Urothelium cell line (cell line): ENCODE measurements around the gene TAPT1.
"Not testable (repeated sequence)": the region's sequence is repeated elsewhere in the genome, so short reads cannot be mapped to it uniquely, and the experiment has no call there.

Experiments
- DNase-seq: peaks from one replicate; pipeline ENCODE4 v3.0.0; 2011; ENCODE audit warnings: low spot score, mixed read lengths
- FAIRE-seq: peaks from 2 replicates; lab custom pipeline; 2011; peaks lifted over from hg19 to GRCh38; lab: Jason Lieb, UNC

Gene TAPT1, protein sequence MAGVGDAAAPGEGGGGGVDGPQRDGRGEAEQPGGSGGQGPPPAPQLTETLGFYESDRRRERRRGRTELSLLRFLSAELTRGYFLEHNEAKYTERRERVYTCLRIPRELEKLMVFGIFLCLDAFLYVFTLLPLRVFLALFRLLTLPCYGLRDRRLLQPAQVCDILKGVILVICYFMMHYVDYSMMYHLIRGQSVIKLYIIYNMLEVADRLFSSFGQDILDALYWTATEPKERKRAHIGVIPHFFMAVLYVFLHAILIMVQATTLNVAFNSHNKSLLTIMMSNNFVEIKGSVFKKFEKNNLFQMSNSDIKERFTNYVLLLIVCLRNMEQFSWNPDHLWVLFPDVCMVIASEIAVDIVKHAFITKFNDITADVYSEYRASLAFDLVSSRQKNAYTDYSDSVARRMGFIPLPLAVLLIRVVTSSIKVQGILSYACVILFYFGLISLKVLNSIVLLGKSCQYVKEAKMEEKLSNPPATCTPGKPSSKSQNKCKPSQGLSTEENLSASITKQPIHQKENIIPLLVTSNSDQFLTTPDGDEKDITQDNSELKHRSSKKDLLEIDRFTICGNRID

GRCh38 chr4:16225863-16226815, at the start of gene TAPT1:
TAPT1 (minus strand) TSS chr4:16226471; CDS start chr4:16226457, 14 bp downstream.
- FAIRE-seq, result no peak

GRCh38 chr4:16271411-16271810, 45.1 kb upstream of the TAPT1 start:
- DNase-seq (no peak), FAIRE-seq (no peak)

More at GRCh38 chr4:16225863-16226815, at the start of gene TAPT1:
- peak; percentile 77 for DNase-seq

DNA sequence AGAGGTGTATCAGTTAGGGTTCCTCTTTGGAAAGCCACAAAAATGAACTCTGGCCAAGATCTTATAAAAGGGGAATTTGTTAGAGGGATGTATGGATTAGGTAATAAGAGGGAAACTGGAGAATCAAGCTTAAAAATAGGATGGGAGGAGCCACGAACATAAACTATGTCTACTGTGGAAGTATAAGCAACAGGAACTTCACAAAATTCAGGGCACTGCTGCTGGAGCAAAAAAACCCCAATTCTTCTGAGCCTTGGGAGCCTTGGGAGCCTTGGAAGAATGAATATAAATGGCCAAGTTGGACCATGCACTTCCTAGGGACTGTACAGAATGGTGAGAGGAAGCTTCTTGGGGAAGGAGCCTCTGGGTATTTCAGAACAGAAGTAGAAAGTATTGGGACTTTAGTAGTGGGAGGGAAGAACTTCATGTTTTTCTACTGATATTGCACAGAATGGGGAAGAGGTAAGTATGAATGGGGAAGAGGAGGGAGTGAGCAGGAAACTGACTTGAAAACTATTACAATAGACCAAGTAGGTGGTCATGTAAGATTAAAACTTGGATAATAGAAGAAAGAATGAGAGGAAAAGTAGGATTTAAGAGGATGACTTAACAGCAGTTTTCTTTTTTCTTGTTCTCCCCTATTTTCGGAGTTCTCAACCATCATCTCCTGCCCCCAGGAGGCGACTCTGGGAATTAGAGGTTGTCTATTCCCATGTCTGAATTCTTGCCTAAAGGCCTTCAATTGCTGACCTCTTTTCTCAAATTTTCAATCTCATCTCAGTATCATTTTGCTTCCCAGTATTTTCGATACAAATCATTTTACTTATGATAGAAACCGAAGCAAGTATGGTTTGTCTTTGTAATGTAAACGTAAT, 44.4 kb upstream of the TAPT1 start:
- FAIRE-seq (no peak), DNase-seq (no peak)

DNA sequence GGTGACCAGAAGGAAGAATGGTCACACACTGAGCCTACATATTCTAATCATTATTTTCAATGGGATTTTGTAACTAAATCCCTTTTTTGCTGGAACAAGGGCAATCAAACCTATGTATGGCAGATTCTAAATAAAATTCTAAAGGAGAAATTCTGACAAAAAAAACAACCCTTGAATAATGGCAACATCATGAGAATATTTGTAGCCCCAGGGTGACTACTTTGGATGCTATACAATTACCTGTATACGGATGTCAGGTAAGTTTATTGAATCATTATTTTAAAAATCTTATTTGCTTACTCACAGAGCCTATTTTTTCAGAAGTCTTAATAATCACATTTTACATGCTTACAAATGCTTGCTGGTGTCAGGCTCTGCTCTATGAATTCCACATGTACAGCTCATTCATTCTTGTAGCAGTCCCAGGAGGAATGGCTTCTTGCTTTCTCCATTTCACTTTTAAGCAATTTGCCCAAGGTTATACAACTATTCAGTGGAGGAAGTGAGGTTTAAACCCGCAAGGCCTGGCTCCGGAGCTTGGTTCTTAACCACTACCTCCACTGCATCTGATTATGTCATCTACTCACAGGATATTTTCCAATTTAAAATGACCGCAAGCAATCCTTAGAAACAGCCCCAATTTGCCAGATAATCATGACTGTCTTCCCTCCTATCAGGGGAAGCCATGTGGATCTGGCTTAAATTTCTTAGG, 43.6 kb upstream of the TAPT1 start:
- DNase-seq, result peak; percentile 27
- FAIRE-seq, result not testable (repeated sequence)

GRCh38 chr4:16269240-16269639, 43.0 kb upstream of the TAPT1 start:
- FAIRE-seq (no peak), DNase-seq (no peak)

DNA sequence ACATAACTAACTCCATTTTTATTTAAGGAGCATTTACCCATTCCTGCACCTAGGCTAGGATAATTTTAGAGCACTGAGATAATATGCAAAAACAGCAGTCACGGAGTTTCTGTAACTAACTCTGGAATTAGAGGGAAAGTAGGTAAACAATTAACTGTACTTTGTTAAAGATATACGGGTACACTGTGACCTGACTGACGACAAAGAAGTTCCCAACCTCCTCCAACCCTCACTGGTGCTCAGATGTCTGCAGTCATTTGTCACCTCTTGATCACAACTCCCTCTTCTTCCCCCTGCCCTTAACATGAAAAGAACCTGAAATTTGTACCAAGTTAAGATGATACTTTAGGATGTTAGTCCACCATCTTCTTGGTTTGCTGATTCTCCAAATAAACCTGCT, 42.0 kb upstream of the TAPT1 start:
- no peak for DNase-seq
- no peak for FAIRE-seq

- no peak for DNase-seq
- FAIRE-seq, result no peak
Measured at GRCh38 chr4:16267639-16268038, 41.4 kb upstream of the TAPT1 start.

DNA sequence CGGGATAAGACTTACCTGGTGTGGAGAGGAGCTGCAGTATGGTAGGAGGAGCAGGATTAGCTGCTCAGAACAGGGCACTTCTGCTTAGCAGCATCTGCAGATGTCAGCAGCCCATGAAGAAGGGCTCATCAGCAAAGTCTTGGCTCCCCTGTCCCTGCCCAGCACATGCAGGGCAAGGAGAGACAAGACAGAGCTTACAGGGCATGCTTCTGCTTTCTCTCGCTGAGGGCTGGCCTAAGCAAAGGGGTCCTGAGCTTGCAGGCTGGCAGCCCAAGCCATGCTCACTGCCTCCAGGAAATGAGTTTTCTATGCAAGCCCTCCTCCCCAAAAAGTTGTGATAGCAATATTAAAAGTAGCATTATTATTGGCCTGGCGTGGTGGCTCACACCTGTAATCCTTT, 39.5 kb upstream of the TAPT1 start:
- FAIRE-seq, result no peak
- DNase-seq, result no peak

GRCh38 chr4:16264798-16265197, 38.5 kb upstream of the TAPT1 start:
- DNase-seq, result peak; percentile 17
- FAIRE-seq, result no peak

DNA sequence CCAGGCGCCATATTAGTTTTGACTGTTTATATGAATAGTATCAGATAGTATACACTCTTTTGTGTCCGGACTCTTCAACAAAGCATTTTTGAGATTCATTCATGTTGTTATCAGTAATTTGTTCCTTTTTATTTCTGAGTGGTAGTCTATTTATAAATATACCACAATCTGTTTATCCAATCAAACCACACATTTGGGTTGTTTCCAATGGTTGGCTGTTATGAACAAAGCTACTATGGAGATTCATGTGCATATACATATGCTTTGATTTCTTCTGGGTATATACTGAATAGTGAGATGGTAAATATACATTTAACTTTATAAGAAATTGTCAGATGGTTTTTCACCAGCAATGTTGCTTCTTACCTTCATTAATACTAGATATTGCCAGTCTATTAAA, 36.8 kb upstream of the TAPT1 start:
- DNase-seq, result no peak
- FAIRE-seq, result no peak

DNA sequence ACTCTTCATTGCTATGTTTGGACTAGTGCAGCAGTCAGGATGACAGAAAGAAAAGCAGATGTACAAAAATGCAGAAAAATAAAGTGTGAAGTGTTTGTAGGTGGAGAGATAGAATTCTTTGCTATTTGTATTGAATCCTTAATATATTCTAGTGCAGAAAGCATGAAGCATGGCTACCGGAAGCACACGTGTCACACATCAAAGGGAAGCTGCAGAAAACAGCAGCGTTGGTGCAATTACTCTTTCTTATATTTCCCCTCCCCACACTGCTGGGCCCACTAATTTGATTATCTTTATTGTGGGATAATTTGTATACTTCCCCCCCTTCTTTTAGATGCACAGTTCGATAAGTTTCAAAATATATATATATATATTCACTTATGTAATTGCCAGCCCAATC, 35.9 kb upstream of the TAPT1 start:
- FAIRE-seq (no peak), DNase-seq (no peak)

- DNase-seq (no peak), FAIRE-seq (no peak)
Measured at GRCh38 chr4:16261313-16261878, 35.1 kb upstream of the TAPT1 start.

DNA sequence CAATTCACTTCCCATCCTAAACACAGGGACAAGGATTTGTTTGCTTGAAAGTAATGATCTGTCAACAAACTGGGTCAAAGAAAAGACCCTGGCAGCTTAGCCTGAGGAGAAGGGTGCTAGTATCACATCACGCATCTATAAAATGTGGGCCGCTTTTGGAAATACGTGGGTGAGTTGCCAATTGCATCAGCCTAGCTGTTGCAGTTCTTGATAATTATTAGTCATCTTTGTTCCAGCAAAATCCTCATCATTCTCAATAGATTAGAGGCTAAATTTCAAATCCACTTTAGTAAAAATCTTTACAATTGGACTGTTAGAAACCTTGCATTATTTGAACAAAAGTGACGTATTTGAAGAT, 33.6 kb upstream of the TAPT1 start:
- DNase-seq (no peak), FAIRE-seq (no peak)

- FAIRE-seq, result no peak
- no peak for DNase-seq
Measured at GRCh38 chr4:16259241-16259888, 33.1 kb upstream of the TAPT1 start.

- DNase-seq (no peak), FAIRE-seq (no peak)
Measured at GRCh38 chr4:16257611-16258010, 31.3 kb upstream of the TAPT1 start.

- no peak for DNase-seq
- FAIRE-seq, result no peak
Measured at GRCh38 chr4:16256343-16256742, 30.1 kb upstream of the TAPT1 start.

GRCh38 chr4:16255730-16256129, 29.5 kb upstream of the TAPT1 start:
- no peak for FAIRE-seq
- DNase-seq, result no peak

- DNase-seq (peak; percentile 47), FAIRE-seq (no peak)
Measured at GRCh38 chr4:16253127-16253960, 27.1 kb upstream of the TAPT1 start.
